ENCODE measurements around the gene SCRN2. TPM values are rescaled to one million over a fixed set of nuclear protein-coding genes. Genes with fewer than 3 reads are reported as not detected.

The SCRN2 gene
- total RNA-seq, 6 experiments from 2014 or later: 33.9 to 46.6 (median 39.1) TPM

DNA sequence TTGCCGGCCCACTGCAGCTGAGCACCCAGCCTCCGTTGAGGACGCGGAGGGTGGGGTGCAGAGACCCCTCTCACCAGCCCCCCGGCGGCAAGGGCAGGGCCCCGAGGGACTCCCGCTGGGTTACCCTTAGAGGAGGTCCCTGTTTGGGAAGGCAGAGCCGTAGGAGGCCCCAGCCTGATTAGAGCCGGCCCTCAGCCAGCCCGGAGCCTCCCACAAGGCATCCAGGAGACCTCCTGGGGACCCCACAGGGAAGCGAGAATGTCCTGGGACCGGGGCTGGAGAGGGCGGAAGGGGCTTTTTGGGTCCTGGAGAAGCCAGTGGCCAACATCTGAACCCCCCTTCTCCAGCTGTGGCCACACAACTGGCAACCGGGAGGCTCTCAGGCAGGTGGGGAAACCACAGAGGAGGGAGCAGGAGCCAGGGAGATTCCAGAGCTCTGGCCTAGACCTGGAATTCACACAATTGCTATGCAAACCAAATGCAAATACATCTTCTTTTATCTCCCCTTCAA lies 31.6 kb upstream of the SCRN2 start:
- no peak for DNase-seq
- Mint-ChIP-seq H3K4me3 (no peak overlapping the region), H3K9me3 (no peaks in the 10 kb centered on the region), H3K36me3 (ENCODE audit: low read depth) (no peaks in the 10 kb centered on the region), H3K27me3 (ENCODE audit: insufficient read depth) (peaks cover 22% of the 10 kb centered on the region), H3K27ac (no peak overlapping the region), H3K4me1 (ENCODE audit: low read depth) (peaks cover 42% of the 10 kb centered on the region)
- TF ChIP-seq, protein P1, sequence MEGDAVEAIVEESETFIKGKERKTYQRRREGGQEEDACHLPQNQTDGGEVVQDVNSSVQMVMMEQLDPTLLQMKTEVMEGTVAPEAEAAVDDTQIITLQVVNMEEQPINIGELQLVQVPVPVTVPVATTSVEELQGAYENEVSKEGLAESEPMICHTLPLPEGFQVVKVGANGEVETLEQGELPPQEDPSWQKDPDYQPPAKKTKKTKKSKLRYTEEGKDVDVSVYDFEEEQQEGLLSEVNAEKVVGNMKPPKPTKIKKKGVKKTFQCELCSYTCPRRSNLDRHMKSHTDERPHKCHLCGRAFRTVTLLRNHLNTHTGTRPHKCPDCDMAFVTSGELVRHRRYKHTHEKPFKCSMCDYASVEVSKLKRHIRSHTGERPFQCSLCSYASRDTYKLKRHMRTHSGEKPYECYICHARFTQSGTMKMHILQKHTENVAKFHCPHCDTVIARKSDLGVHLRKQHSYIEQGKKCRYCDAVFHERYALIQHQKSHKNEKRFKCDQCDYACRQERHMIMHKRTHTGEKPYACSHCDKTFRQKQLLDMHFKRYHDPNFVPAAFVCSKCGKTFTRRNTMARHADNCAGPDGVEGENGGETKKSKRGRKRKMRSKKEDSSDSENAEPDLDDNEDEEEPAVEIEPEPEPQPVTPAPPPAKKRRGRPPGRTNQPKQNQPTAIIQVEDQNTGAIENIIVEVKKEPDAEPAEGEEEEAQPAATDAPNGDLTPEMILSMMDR (IDR thresholded peaks at IDR 0.05): no peak

DNA sequence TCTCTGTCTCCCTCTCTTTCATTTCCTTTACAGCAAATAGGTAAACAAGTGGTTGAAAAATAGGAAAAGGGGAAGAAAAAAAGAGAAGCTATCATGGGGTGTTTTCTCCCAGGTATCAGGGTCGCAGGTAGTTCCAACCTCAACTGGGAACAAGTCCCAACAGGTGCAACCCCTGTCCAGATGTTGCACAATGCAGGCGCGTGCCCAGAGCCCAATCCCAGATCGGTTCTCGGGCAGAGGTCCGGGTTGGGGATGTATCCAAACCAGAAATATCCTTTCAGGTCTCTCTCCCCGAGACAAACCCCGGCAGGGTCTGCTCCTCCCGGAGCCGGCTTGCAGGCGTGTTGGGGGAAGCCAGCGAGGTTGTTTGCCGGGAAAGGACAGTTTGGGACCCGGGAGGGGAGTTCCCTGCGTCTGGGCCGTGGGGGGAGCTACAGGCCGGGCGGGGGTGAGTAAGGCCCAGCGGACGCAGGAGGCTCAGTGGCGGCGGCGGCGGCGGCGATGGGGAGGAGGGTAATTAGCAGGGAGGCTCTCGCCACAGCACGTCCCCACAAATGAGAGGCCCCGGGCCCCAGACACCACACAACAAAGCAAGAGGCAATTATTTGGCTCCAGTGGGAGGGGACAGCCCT lies 31.1 kb upstream of the SCRN2 start:
- peaks cover 37% of the 10 kb centered on the region for H3K4me1 Mint-ChIP-seq (ENCODE audit: low read depth)
- TF ChIP-seq, protein P1 (IDR thresholded peaks at IDR 0.05): no peak
- no peaks in the 10 kb centered on the region for H3K9me3 Mint-ChIP-seq
- no peak for DNase-seq
- peaks cover 22% of the 10 kb centered on the region for H3K27me3 Mint-ChIP-seq (ENCODE audit: insufficient read depth)
- H3K36me3 Mint-ChIP-seq (ENCODE audit: low read depth): no peaks in the 10 kb centered on the region
- H3K4me3 Mint-ChIP-seq: no peak overlapping the region
- H3K27ac Mint-ChIP-seq: no peak overlapping the region

DNA sequence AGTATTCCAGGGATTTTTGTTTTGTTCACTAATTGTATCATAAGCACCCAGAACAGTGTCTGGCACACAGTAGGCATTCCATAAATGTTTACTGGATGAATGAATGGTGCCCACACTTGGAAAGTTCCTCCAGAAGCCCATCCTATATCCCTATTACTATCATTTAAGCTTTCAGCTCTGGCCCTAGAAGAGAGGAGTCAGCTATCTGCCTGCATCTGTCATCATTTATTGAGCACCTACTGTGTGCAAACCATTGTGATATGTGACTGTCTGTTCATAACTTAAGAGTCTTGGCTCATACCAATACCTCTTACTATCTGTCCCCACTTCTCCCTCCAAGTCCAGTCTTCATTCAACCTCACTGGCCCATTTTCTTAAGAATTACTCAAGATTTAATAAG lies 30.0 kb upstream of the SCRN2 start:
- DNase-seq: no peak
- no peaks in the 10 kb centered on the region for H3K36me3 Mint-ChIP-seq (ENCODE audit: low read depth)
- peaks cover 22% of the 10 kb centered on the region for H3K27me3 Mint-ChIP-seq (ENCODE audit: insufficient read depth)
- no peak overlapping the region for H3K4me3 Mint-ChIP-seq
- H3K27ac Mint-ChIP-seq: no peak overlapping the region
- H3K9me3 Mint-ChIP-seq: no peaks in the 10 kb centered on the region
- peaks cover 37% of the 10 kb centered on the region for H3K4me1 Mint-ChIP-seq (ENCODE audit: low read depth)
- TF ChIP-seq, protein P1 (IDR thresholded peaks at IDR 0.05): no peak

DNA sequence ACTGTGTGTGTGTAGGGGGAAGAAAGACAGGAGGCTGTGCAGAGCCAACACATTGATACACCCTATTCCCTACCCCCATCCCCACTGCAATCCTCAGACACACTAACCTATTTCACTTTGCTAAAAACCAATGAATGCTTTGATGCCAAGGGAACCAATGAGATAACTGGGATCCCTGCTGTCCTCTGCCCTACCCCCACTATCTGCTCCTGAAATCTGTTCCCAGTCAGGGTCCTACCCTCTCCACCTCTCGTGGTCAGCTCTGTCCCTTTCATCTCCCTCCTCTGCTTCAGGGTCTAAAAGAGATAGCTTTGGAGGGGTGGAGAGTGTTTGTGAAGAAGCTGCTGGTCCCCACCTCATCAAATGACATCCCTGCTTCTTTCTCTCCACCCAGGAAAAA lies 29.0 kb upstream of the SCRN2 start:
- Mint-ChIP-seq H3K36me3 (ENCODE audit: low read depth) (no peaks in the 10 kb centered on the region), H3K9me3 (no peaks in the 10 kb centered on the region), H3K4me3 (no peak overlapping the region), H3K4me1 (ENCODE audit: low read depth) (peaks cover 36% of the 10 kb centered on the region), H3K27me3 (ENCODE audit: insufficient read depth) (peaks cover 22% of the 10 kb centered on the region), H3K27ac (no peak overlapping the region)
- DNase-seq: no peak
- TF ChIP-seq, protein P1 (IDR thresholded peaks at IDR 0.05): no peak

DNA sequence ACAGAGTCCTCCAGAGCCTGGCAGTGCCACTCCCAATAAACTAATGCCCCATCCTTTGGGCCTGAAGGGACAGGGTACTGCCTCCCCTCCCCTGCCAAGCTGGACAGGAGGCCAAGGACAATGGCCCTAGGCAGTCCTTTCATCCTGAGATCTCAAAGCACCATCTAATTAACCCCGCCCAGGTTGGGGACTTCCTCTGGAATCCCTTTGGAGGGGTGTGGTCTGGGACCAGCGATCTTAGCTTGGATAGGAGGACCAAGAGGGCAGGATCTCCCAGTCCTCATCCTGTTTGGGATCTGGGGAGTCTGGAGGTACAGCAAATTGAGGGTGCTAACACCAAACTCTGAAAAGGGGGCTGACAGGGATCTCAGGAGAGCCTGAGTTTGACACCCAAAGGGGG lies 28.0 kb upstream of the SCRN2 start:
- Mint-ChIP-seq H3K4me1 (ENCODE audit: low read depth) (peaks cover 38% of the 10 kb centered on the region), H3K4me3 (no peak overlapping the region), H3K27me3 (ENCODE audit: insufficient read depth) (peaks cover 20% of the 10 kb centered on the region), H3K36me3 (ENCODE audit: low read depth) (no peaks in the 10 kb centered on the region), H3K9me3 (peaks cover 4% of the 10 kb centered on the region), H3K27ac (no peak overlapping the region)
- TF ChIP-seq, protein P1 (IDR thresholded peaks at IDR 0.05): no peak
- no peak for DNase-seq
